ENCODE measurements around the gene DHX58. TPM values are rescaled to one million over a fixed set of nuclear protein-coding genes. Genes with fewer than 3 reads are reported as not detected.

Gene DHX58
- total RNA-seq, 1 experiment from 2014 or later = 9.7 TPM

DNA sequence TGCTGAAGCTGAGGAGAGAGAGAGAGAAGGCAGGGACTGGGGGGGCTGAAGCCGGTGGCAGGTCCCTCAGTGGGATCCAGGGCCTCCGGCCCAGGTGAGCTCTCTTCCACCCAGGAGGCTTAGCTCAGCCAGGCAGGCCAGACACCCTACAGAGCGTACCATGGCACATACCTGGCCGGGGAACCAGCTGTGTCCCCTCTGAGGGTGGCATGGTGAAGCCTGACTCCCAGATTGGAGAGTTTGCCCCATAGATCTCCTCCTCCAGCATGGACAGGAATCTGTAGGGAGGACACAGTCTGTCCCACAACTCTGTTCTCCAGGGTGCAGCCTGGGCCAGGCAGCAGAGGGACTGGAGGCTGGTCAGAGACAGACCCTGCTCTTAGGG lies 5.6 kb upstream of the DHX58 start:
- H3K4me1 ChIP-seq (ENCODE audit: control insufficient read depth, insufficient read depth, low read length) = peaks cover 9% of the 10 kb centered on the region
- ATAC-seq = no peak
- no peaks in the 10 kb centered on the region for H3K36me3 ChIP-seq (ENCODE audit: control insufficient read depth, insufficient read depth, low read length)
- no peaks in the 10 kb centered on the region for H3K9me3 ChIP-seq (ENCODE audit: control insufficient read depth, insufficient read depth, low read depth, low read length)
- DNase-seq (ENCODE audit: low read depth, low spot score) = no peak
- TF ChIP-seq, protein P1, sequence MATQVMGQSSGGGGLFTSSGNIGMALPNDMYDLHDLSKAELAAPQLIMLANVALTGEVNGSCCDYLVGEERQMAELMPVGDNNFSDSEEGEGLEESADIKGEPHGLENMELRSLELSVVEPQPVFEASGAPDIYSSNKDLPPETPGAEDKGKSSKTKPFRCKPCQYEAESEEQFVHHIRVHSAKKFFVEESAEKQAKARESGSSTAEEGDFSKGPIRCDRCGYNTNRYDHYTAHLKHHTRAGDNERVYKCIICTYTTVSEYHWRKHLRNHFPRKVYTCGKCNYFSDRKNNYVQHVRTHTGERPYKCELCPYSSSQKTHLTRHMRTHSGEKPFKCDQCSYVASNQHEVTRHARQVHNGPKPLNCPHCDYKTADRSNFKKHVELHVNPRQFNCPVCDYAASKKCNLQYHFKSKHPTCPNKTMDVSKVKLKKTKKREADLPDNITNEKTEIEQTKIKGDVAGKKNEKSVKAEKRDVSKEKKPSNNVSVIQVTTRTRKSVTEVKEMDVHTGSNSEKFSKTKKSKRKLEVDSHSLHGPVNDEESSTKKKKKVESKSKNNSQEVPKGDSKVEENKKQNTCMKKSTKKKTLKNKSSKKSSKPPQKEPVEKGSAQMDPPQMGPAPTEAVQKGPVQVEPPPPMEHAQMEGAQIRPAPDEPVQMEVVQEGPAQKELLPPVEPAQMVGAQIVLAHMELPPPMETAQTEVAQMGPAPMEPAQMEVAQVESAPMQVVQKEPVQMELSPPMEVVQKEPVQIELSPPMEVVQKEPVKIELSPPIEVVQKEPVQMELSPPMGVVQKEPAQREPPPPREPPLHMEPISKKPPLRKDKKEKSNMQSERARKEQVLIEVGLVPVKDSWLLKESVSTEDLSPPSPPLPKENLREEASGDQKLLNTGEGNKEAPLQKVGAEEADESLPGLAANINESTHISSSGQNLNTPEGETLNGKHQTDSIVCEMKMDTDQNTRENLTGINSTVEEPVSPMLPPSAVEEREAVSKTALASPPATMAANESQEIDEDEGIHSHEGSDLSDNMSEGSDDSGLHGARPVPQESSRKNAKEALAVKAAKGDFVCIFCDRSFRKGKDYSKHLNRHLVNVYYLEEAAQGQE (IDR thresholded peaks at IDR 0.05; ENCODE audit: insufficient read depth in 1 of 2, low read depth in 2 of 2, low read length in 1 of 2) = no peak
- no peak for TF ChIP-seq POLR2AphosphoS5 (IDR thresholded peaks at IDR 0.05; ENCODE audit: low read depth, low read length)
- no peak for TF ChIP-seq TCF7L2 (IDR thresholded peaks at IDR 0.05; ENCODE audit: low read depth, low read length)
- no peak for TF ChIP-seq SIN3A (IDR thresholded peaks at IDR 0.05; ENCODE audit: borderline replicate concordance, insufficient read depth, low read depth, low read length)
- TF ChIP-seq, protein P2, sequence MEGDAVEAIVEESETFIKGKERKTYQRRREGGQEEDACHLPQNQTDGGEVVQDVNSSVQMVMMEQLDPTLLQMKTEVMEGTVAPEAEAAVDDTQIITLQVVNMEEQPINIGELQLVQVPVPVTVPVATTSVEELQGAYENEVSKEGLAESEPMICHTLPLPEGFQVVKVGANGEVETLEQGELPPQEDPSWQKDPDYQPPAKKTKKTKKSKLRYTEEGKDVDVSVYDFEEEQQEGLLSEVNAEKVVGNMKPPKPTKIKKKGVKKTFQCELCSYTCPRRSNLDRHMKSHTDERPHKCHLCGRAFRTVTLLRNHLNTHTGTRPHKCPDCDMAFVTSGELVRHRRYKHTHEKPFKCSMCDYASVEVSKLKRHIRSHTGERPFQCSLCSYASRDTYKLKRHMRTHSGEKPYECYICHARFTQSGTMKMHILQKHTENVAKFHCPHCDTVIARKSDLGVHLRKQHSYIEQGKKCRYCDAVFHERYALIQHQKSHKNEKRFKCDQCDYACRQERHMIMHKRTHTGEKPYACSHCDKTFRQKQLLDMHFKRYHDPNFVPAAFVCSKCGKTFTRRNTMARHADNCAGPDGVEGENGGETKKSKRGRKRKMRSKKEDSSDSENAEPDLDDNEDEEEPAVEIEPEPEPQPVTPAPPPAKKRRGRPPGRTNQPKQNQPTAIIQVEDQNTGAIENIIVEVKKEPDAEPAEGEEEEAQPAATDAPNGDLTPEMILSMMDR (IDR thresholded peaks at IDR 0.05) = no peak
- in situ Hi-C loops (cut with HindIII; ENCODE audit: low pct_unique_long_range_greater_than_20kb, low sequenced_read_pairs) = no loop called here
- CTCF ChIA-PET = interaction anchor here (0.7 kb wide), 1 partner anchor 152 kb away, joined by 3 read pairs; no protein-coding TSS in a partner anchor
- POLR2A ChIA-PET = no interaction called here
- H3K4me3 ChIP-seq (ENCODE audit: low read depth in 2 of 2, low read length in 2 of 2) = no peak overlapping the region
- no peak overlapping the region for H3K27ac ChIP-seq (ENCODE audit: low read length)
- H3K27me3 ChIP-seq (ENCODE audit: control insufficient read depth, insufficient read depth, low read length) = no peaks in the 10 kb centered on the region
- intact Hi-C loops (cut with micrococcal nuclease; ENCODE audit: unreplicated experiment) = no loop called here
- BruUV-seq (replicated peaks) = no TSS peak

DNA sequence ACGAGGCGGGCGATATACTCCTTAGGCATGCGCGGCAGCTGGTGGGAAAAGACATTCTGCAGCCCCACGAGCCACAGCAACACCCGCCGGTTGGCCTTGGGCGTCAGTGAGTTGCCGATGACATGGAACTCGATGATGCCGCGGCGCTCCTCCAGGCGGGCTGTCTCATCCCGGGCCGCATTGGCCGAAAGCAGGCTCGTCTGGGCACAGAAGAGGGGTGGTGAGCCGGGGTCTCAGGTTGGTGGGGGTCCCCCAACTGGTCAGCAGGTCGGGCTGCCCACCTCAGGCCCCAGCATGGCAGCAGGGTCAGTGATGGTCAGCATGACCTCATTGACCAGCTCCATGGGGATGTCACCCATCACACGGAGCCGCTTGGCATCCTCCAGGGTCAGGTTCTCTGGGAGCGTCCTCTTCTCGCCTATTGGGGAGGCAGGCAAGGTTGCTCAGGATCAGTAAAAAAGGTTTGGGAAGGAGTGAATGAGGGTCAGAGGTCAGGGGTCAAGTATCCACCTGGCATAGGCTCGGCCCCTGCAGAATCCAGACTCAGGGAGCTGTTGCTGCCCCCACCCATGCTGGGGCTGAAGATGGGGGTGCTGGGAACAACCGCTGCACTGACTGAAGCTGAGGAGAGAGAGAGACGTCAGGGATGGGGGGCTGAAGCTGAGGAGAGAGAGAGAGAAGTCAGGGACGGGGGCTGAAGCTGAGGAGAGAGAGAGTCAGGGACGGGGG lies 5.0 kb upstream of the DHX58 start:
- in situ Hi-C loops (cut with HindIII; ENCODE audit: low pct_unique_long_range_greater_than_20kb, low sequenced_read_pairs) (no loop called here), intact Hi-C loops (cut with micrococcal nuclease; ENCODE audit: unreplicated experiment) (no loop called here)
- Histone ChIP-seq H3K36me3 (ENCODE audit: control insufficient read depth, insufficient read depth, low read length) (no peaks in the 10 kb centered on the region), H3K9me3 (ENCODE audit: control insufficient read depth, insufficient read depth, low read depth, low read length) (no peaks in the 10 kb centered on the region), H3K4me1 (ENCODE audit: control insufficient read depth, insufficient read depth, low read length) (peaks cover 14% of the 10 kb centered on the region), H3K27ac (ENCODE audit: low read length) (no peak overlapping the region), H3K4me3 (ENCODE audit: low read depth in 2 of 2, low read length in 2 of 2) (no peak overlapping the region), H3K27me3 (ENCODE audit: control insufficient read depth, insufficient read depth, low read length) (no peaks in the 10 kb centered on the region)
- POLR2A ChIA-PET = no interaction called here
- TF ChIP-seq, protein P1 (IDR thresholded peaks at IDR 0.05; ENCODE audit: insufficient read depth in 1 of 2, low read depth in 2 of 2, low read length in 1 of 2) = no peak
- TF ChIP-seq SIN3A (IDR thresholded peaks at IDR 0.05; ENCODE audit: borderline replicate concordance, insufficient read depth, low read depth, low read length) (no peak), TCF7L2 (IDR thresholded peaks at IDR 0.05; ENCODE audit: low read depth, low read length) (no peak), POLR2AphosphoS5 (IDR thresholded peaks at IDR 0.05; ENCODE audit: low read depth, low read length) (no peak)
- TF ChIP-seq, protein P2 (IDR thresholded peaks at IDR 0.05) = no peak
- no peak for DNase-seq (ENCODE audit: low read depth, low spot score)
- CTCF ChIA-PET = interaction anchor here (0.7 kb wide), 1 partner anchor 151 kb away, joined by 3 read pairs; no protein-coding TSS in a partner anchor
- no peak for ATAC-seq
- no TSS peak for BruUV-seq (replicated peaks)
